HG03575 (cell line): Measurements from ENCODE around the gene SYS1.
A peak's percentile ranks its signal among the peaks of the same experiment; 100 is the strongest.
"Not testable (repeated sequence)": the region's sequence is repeated elsewhere in the genome, so short reads cannot be mapped to it uniquely, and the experiment has no call there.

Experiments
- ATAC-seq: cut with Tn5 transposase; IDR thresholded peaks from one replicate; pipeline ENCODE4 v1.9.1; 2021; ENCODE audit not compliant: unreplicated experiment, insufficient number of reproducible peaks, low FRiP score; ENCODE audit errors: extremely low read depth

Gene SYS1

GRCh38 chr20:45350795-45351194 lies 12.2 kb upstream of the SYS1 start:
- not testable (repeated sequence) for ATAC-seq

- ATAC-seq = no peak
These were observed 10.2 kb upstream of the SYS1 start for GRCh38 chr20:45352729-45353128.

GRCh38 chr20:45353746-45354145 lies 9.2 kb upstream of the SYS1 start:
- no peak for ATAC-seq

GRCh38 chr20:45354423-45355208 lies 8.3 kb upstream of the SYS1 start:
- ATAC-seq = no peak

GRCh38 chr20:45355209-45356084 lies 7.5 kb upstream of the SYS1 start:
- no peak for ATAC-seq

- no peak for ATAC-seq
These were observed 4.5 kb upstream of the SYS1 start for GRCh38 chr20:45358282-45359068.

- ATAC-seq = no peak
These were observed 3.9 kb upstream of the SYS1 start for GRCh38 chr20:45359069-45359405.

- ATAC-seq = no peak
These were observed 3.4 kb upstream of the SYS1 start for GRCh38 chr20:45359406-45360148.

- ATAC-seq = no peak
These were observed 1.2 kb upstream of the SYS1 start for GRCh38 chr20:45361793-45362192.

- no peak for ATAC-seq
These were observed 896 bp downstream of the SYS1 start for GRCh38 chr20:45363611-45364492.

- no peak for ATAC-seq
These were observed 2.6 kb downstream of the SYS1 start for GRCh38 chr20:45365444-45365970.

- no peak for ATAC-seq
These were observed 3.2 kb downstream of the SYS1 start for GRCh38 chr20:45366192-45366591.

- ATAC-seq = no peak
These were observed 3.7 kb downstream of the SYS1 start for GRCh38 chr20:45366631-45367030.

GRCh38 chr20:45367126-45367525 lies 4.2 kb downstream of the SYS1 start:
- ATAC-seq = no peak

GRCh38 chr20:45368221-45368980 lies 5.4 kb downstream of the SYS1 start:
- ATAC-seq = peak; percentile 48

- ATAC-seq = no peak
These were observed 7.7 kb downstream of the SYS1 start for GRCh38 chr20:45370571-45371160.

- no peak for ATAC-seq
These were observed 9.3 kb downstream of the SYS1 start for GRCh38 chr20:45372241-45372640.
